Stimulated activated CD8-positive, alpha-beta memory T cell treated with anti-CD3 and anti-CD28 coated beads, Interleukin-15, amount 100 ng/mL, for 48 hours (primary cell): Measurements from ENCODE around the gene MGST1.

Source experiments
- DNase-seq, 2 donors: peaks; one replicate each; pipeline ENCODE4 v3.0.0-alpha.2; 2020; ENCODE audit warnings: low read depth in 2 of 2

Gene MGST1, protein sequence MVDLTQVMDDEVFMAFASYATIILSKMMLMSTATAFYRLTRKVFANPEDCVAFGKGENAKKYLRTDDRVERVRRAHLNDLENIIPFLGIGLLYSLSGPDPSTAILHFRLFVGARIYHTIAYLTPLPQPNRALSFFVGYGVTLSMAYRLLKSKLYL

DNA sequence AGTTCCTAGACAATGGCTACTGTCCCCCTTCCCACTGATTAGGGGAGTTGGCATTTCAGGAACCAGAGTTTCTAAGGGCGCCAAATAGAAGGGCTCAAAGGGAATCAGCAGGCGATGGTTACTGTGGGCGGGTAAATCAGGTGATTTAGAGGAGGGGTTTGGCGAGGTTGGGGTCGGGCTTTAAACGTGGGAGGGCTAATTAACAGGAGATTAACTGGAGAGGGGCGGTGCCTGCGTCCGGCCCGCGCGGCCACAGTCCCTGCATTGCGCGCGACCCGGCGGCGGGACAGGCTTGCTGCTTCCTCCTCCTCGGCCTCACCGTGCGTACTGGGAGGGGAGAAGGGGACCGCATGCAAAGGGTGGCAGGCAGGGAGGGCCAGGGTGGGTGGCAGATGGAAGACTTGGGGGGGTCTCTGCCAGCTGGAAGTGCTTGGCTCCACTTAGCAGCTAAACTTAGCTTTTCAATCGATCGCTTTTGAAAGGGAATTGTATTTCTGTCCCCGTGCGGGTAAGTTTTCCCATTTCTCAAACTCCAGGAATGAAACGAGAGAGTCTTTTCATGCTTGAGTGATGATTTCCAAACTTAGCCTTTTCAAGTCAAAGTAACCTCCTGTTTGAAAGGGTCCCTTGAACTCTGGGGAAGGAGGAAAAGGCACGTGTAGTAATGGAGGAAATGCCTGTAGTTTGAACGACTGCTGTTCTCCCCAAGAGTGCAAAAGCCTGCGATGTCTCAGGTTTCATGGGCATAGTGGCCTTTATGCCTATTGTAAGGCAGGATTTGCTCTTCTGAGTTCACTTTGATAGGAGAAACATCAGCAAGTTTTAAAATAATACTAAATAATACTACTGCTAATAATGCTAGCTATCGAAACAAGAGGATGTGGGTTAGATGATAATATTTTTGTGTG is at the start of gene MGST1:
Gene MGST1 (plus strand): TSS at position 255 of the 908 bp plus-strand sequence. CDS start 6,608 bp downstream, outside the sequence.
- DNase-seq: no peak

DNA sequence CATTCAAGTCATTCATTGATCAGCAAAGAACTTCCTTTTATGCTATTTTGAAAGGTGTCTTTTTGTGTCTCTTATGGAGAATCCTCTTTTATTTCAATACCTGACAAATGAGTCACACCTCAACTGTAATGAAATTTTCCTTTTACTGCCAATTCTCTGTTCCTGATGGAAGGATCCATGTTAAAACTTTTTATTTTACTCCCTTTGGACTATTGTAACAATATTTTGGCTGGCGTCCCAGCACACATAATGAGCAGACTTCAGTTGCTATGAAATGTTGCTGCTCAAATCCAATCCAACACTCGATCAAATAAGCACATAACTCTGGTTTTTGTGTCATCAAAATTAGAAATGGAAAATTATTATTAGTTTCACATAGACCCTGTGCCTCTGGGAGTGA is 48.0 kb upstream of the MGST1 start:
- DNase-seq: no peak

DNA sequence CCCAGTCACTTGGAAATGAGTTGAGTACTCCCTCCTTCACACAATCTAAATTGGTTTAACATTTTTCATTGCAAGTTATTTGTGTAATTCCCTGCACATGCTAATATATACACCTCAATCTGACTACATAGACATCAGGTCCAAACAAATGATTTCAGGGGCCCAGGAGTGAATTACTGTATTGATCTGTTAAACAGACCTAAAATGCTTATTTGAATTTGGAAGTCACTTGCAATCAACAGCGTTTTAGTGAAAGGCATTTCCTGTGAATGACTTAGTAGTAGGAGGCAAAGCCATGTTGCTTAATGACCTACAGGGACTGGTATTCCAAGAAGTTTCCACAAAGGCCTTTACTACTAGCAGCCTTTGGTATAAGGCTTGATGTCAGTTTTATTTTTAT is 47.3 kb upstream of the MGST1 start:
- no peak for DNase-seq

DNA sequence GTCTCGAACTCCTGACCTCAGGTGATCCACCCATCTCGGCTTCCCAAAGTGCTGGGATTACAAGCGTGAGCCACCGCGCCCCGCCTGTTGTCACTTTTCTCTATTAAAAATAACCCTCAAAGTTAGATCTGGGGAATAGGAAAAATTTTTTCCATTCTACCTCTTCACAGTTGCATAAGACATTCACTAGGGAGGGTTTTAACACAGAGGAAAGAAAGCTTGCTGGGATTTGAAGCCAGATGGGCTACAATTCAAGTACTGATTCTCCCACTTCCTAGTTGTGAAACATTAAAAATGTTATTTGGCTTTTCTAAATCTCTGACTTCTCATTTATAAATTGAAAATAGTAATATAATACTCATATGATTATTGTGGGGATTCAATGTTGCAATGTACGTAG is 46.7 kb upstream of the MGST1 start:
- no peak for DNase-seq

DNA sequence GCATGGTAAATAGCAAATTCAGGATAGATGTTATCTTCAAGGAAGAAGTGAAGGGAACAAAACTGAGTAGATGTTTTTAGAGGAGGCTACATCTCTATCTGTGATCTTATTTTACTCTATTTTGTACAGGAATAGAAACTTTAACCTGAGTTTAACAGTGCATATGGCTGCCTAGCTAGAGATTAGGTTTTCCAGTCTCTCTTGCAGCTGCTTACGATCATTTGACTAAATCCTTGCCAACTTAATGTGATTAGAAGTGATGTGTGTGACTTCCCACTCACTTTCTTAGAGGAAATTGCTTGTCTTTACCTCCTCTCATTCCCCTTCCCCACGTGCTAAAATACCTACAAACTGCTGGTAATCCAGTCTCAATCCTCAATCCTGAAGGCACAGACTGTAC is 43.5 kb upstream of the MGST1 start:
- no peak for DNase-seq

DNA sequence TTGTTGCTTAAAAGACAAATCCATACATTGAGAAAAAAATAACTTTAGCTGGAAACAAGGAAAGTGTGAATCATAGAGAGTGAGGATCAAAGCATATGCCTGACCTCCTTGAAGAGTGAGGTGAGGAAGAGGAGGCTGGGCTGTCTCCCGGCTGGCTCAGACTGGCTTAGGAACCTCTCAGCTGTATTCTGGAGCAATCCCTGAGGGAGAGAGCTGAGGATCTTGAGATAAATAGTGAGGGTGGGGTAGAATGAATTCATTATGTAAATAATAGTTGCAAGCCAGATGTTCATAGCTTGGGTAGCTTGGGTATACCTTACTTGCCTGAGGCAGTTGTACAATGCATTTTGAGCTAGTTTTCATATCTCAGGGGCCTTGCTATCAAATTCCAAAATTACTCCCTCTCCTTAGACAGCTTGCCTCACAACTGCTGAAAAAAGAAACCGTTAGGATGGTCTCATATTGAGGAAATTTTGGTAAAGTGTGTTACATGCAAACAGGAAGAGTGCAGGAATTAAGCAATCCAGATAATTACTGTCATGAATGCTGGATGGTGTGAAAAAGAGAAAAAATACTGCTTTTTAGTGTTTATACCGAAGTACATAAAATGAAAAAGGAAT is 39.5 kb upstream of the MGST1 start:
- DNase-seq: no peak

DNA sequence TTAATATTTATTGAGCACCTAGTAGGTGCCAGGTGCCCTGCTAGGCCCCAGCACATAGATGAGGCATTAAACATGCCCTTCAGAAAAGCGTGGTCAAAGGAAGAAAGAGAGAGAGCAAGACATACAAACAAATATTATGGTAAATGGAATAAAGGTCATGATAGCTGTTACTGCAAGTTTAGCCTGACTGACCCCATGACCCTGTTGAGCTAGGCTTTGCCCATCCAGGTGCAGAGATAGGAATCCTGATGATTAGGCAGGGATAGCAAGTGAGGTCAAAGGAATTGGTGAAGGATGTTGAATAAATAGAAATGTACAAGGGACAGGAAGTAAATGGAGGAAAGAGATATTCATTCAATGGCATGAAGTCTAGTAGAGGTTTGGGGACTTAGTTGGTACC is 36.5 kb upstream of the MGST1 start:
- no peak for DNase-seq

DNA sequence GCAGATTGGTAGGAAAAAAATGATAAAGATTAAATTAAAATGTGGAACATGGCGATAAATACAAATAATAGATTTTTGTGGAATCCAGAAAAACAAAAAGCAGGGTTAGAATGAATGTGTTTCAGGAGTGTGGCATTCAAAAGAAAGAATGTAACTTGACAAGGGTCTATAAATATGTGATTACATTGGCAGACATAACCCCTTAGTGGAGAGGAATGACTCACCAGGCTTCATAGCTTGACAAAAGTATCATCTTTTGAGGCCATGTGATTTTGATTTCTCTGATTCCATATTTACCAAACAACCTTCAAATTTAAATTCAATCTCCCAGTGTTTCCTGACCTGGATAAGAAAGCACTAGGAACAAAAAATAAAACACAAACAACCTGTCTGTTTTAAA is 24.4 kb upstream of the MGST1 start:
- no peak for DNase-seq

DNA sequence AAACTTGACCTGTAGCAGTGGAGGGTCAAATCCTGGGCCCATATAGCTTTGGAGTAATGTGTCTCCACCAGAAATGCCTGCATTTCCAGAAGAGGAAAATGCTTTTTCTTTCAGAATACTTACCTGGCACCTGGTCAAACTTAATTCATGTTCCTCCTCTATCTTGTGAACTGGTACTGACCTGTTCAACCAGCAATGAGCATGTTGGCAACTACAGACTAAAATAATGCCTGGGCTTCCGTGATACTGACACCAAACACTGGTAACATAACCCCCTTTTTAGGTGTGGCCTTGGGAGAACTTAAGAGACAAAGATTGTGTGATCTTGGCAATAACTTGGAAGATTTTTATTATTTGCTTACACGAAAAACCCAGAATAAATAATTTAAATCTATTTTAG is 23.8 kb upstream of the MGST1 start:
- DNase-seq: no peak

DNA sequence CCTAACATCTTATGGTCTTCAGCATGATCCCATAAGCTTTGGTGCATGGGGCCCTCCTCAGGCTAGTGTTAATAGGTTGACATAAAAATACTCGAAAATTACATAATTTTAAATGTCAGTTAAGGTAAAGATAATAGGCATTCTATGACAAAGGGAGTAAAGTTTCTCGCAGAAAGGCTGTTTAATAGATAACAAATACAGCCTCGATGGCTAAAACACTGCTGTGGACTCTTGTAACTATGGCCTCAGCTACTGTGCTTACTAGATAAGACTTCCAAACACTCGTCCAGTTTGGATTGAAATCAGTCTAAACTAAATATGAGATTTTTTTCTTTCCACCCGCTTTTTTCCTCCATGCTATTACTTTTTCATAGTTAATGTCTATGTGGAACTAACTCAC is 23.2 kb upstream of the MGST1 start:
- DNase-seq: no peak

DNA sequence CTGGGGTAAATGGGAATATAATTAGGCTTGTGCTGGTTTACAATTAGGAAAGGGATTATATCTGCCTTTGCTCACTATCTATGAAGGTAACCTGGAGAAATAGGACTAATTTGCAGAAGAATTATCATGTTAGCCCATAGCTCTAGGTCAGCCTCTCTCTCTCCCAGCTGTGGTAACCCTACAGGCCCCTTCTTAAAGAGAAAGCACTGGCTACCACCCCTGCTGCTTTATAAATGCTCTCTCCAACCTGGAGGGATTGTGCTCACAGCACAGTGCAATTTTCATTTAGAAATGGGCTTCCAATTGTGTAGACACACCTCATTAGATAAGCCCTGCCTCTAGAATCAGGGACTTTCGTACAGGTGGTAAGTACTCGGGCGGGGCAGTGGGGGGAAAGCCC is 22.7 kb upstream of the MGST1 start:
- DNase-seq: no peak

DNA sequence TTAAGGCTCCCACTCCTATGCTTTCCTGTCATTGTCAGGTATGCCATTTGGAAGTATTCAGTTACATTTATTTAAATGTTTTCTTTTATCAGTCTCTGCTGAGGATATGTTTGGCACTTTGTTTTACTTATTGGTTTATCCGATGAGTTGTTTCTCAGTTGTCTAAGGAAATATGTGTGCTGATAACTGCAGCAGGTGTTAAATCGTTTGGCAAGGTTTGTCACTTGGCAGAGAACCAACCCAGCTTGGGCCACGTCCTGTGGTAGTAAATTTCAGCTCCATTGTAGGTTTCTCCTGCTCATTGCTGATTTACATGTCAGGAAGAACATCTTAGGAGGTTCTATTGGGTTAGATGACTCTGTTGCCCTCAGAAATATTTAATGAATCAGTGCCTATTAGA is 22.0 kb upstream of the MGST1 start:
- DNase-seq: no peak

DNA sequence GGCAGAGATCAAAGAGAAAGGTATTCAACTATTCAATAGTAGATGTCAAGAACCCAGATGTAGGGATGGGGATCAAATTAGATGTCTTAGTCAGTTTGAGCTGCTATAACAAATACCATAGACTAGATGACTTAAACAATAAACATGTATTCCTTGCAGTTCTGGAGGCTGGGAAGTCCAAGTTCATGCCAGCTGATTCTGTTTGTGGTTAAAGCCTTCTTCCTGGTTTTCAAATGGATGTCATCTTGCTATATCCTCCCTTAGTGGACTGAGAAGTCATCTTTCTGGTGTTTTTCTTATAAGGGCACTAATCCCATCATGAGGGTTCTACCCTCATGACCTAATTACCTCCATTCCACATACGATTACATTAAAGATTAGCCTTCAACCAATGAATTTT is 19.5 kb upstream of the MGST1 start:
- no peak for DNase-seq

DNA sequence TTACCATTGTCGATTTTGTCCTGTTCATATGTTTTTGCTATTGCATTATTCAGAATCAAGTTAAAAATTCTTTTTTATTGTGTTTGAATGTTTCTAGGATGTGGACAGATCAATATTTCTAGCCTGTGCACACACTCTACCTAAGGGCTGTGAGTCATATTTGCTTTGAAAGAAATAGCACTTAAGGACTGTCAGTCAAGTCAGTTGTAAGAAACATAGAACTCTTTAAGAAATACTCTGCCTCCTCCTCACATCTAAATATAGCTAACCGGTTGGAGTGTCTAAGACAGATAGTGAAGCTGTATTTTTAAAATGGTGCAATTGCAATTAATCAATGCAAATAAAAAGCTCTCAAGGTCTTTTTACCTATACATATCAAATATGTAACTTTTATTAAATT is 17.9 kb upstream of the MGST1 start:
- no peak for DNase-seq

DNA sequence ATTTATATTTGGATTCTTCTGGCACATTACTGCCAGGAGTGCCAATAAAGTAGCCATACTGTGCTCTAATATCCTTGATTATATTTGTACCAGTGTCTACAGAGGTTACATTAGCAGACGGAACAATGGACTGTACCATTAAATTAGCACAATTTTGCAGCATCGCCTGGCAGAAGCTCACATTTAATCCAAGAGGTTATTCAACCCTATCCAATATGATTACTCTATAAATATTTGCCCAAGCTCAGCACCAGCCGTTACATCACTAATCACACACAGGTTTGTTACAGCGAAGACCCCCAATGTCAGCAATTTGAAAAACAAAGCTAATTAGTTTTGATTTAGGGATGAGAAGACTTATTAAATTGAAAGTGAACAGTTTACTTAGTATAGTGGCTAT is 16.9 kb upstream of the MGST1 start:
- no peak for DNase-seq

DNA sequence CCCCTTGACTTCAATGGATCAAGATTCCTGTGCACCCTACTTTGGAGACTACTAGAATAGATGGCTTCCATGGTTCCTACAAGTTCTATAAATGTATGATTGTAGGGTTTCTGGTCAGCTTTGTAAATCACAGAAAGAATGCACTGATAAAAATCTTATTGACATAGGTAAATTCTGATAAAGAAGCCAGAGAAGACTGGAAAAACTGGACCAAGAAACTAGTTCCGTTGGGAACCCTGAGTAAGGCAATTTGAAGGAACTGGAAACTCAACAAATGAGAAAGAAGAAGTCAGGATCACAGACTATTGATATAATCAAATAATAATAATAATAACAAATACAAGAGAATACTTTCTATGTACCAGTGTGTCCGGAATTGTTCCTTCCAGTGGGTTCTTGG is 15.4 kb upstream of the MGST1 start:
- no peak for DNase-seq

DNA sequence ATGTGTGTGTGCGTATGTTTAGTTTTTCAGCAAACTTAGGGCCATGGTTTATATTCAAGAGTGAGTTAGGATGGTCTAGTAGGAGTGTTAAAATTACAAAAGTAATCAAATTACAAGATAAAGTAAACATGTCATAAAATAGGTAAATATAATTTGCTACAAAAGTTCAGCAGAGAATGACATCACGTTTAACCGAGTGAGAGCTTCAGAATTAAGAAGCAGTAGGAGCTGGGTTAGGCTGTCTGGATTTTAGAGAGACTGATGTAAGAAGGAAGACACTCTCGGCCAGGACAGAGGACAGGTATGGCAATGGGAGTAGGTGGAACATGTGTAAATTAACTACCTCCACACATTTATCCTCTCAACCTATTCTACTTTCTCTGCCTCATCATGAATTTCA is 11.6 kb upstream of the MGST1 start:
- no peak for DNase-seq

DNA sequence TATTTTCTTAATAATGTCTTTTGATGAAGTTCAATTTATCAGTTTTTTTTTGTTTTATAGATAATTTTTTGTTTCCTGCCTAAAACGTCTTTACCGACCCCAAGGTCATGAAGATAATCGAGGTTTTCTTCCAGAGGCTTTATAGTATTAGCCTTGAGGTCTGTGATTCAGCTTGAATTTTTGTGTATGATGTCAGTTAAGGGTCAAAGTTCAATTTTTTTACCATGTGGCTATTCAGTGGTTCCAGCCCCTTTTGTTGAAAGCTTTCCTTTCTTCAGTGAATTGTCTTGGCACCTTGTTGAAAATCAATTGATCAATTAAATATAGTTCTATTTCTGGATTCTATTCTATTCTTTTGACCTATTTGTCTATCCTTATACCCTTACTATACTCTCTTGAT is 3.2 kb upstream of the MGST1 start:
- no peak for DNase-seq

DNA sequence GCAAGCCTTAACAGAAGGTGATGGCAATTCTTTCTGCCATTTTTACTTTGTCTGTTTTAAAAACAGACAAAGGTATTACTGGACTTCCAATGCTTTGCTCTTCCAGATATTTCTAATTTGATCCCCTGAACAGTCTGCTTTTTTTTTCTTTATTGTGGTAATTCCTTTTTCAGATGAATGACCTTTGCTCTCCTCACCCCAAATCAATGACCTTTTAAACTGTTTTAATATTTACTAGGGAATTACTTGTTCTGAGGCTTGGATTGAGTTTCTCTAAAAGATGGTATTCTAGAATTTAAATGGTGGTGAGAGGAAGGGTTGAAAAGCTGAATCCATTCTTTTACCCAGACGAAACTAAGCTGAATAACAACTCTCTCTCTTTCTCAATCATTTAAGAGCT is 2.3 kb upstream of the MGST1 start:
- DNase-seq: no peak

DNA sequence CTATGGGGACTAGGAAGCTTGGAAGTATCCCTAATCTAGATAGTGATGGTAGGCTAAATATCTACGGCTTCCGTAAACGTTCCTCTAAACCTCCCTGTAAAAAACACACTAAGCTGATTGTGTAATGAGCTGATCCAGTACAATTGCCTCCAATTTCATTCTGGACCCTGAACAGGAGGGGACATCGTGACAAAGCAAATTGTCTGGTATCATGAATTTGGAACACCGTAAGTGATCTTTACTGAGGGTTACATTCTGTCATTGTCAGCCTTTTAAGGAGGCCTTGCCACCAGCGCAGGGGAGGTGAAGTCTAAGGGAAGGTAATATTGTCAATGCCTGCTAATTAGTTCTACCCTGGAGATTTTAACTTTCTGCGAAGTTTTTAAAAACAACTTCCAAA is 487 bp upstream of the MGST1 start:
- no peak for DNase-seq

DNA sequence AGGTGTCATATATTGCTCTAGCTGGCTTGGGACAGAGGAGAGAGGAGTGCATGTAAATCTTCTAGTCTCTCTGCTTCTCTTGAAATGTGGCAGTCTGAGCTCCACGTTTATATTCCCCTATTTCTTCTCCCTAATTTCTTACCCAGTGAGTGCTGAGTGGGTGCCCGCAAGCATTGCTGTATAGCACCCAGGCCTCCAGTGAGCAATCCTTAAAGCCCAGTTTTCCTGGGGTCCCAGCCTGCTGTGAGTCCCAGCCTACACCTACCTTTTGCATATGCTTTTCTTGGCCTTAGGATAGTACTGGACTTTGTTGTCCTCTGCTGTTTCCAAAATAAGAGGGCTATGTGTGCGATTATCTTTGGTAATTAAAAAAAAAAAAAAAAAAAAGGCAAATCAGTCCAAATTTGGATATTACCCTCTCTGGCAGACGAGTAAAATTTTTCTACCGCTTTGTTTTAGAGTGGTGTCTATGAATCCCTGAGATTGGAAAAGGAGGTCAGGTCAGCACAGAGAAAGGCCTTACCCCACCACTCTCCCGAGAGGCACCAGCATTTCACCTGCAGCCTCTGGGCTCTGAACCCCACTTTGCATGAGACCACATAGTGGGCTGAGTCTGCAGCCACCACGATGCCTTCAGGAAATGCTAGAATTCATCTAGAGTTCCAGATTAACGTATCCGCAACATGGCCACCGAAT is 1.1 kb downstream of the MGST1 start:
- DNase-seq: no peak

DNA sequence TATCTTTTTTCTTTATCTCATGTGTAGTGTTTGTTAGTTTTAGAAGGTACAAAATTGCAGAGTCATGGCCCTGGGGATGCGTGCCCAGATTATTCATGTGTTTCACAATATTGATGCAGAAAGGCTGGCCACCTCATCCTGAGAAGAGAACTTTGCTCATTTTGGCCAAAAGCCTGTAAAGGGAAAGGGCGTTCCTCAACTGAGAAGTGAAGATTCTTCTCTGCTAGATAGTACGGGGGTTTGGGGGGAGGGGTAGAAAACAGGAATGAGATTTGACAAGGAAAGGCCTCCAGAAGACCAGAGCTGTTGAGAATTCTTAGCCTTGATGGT is 1.7 kb downstream of the MGST1 start:
- no peak for DNase-seq

DNA sequence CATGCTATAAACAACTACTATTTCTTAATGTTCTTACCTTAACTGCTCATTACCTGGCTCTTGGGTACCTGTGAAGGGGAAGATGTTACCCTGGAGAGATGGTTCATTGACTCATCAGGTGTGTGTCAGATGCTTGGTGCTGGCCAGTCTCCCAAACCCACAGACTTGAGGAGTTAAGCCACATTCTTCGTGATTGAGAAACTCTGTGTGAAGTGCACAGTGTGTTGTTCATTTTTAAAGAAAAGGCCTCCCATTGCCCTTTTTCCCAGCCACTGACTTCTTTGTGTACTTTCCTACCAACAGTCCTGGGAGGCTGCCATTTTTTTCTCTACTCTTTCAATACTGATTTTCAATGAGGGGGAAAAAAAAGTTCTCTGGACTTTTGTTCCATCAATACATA is 3.2 kb downstream of the MGST1 start:
- DNase-seq: no peak
